HG03558 (cell line): ENCODE data around the gene SLCO4A1.

Experiments
- ATAC-seq: cut with Tn5 transposase; IDR thresholded peaks from one replicate; pipeline ENCODE4 v1.9.1; 2021; ENCODE audit warnings: moderate number of reproducible peaks; ENCODE audit not compliant: unreplicated experiment; ENCODE audit errors: extremely low read depth

SLCO4A1 gene

GRCh38 chr20:62606551-62607201 is 35.6 kb upstream of the SLCO4A1 start:
- no peak for ATAC-seq

GRCh38 chr20:62607366-62608217 is 34.7 kb upstream of the SLCO4A1 start:
- no peak for ATAC-seq

DNA sequence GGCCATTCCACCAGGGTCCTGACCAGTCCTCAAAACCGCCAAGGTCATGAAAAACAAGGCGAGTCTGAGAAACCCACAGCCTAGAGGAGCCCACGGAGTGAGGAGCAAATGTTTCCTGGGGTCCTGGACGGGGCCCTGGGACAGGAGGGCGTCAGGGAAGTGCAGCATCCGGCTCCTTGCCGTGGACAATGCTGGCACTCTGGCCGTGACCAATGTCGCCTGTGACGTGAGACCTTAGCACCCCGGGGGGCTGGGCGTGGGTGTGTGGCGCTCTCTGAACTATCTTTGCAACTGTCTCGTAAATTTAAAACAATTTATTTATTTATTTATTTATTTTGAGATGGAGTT is 34.1 kb upstream of the SLCO4A1 start:
- ATAC-seq: no peak

- no peak for ATAC-seq
Measured at GRCh38 chr20:62609279-62609720, 33.0 kb upstream of the SLCO4A1 start.

- no peak for ATAC-seq
Measured at GRCh38 chr20:62609811-62610757, 32.2 kb upstream of the SLCO4A1 start.

- ATAC-seq: no peak
Measured at GRCh38 chr20:62611012-62611411, 31.3 kb upstream of the SLCO4A1 start.

GRCh38 chr20:62611819-62612218 is 30.5 kb upstream of the SLCO4A1 start:
- ATAC-seq: no peak

- no peak for ATAC-seq
Measured at GRCh38 chr20:62614085-62614960, 28.0 kb upstream of the SLCO4A1 start.

DNA sequence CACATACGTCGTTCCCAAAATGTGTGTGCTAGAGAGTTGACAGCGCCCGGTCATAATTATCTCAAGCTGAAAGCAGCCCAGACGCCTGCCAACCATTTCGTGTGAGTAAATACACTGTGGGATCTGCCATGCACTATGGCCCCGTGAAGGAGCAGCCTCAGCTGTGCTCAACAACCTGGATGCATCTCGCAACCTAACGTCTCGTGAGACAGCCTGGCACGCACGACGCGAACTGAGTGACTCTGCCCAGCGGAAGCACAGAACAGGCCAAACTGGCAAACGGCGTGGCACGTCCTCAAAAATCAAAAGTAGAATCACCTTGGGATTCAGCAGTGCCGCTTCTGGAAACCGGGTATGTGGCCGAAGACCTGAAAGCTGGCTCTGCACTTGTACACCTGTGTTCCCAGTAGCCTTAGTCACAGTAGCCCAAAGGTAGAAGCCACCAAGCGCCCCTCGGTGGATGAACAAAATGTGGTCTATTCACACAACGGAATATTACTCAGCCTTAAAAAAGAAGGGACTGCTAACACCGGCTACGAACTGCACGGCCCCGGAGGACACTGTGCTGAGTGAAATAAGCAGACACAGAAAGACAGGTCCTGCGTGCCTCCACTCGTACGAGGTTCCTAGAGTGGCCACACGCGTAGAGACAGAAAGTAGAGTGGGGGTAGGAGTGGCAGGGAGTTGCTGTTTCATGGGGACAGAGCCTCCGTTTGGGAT is 27.2 kb upstream of the SLCO4A1 start:
- ATAC-seq: no peak

DNA sequence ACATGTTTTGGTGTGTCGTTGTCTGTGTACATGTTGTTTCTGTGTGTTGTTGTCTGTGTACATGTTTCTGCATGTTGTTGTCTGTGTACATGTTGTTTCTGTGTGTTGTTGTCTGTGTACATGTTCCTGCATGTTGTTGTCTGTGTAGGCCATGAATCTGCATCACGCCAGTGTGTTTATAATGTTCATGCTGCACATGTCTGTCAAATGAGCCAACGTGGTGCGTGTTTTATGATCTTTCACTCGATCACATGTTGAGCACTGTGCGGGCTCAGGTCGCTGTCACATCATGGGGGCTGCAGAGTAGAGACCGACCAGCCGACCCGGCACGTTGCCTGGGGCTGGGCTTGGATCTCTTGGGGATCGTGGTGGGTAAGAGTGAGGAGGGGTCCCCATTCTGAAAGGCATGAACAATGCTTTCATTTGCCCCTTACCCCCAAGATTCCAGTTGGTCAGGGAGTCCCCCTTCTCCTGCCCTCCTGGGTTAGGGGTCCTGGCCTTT is 26.5 kb upstream of the SLCO4A1 start:
- ATAC-seq: no peak

DNA sequence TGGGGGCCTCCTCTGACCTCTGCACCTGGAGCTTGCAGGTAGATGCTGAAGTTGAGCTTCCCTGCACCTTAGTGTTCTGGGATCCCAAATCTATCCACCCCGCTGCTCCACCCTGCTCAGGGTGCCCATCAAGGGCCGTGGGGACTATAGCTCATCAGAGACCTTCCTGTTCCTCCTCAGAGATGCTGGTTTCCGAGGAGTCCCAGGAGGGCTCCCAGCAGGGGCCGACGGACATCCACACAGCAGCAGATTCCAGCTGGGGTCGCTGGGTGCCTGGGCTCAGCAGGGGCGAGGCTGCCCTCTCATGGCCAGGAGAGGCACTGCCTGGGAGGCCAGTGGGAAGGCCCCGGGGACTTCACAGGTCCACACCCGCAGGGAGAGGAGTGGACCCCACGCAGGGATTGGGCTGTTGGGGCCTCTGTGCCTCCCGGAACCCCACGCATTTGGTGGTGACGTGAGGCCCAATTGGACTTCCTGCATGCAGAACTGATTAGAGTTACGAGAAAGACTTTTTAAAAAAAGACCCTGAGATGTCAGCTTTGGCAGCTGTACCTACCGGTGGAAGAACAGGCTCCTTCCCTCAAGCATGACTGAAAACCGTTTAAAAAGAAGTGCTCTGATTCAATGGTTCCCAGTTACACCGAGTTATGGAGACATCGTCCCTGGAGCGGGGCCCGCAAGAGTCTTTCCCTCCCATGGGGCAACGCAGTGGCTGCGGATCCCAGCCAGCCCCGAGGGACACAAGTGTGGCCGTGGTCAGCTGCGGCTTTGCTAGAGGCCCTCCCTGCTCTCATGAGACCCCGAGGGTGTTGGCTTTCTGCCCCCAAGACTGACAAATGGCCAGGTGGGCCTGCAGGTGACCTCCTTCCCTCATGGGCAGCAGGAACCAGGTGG is 25.3 kb upstream of the SLCO4A1 start:
- ATAC-seq: peak; percentile 32

DNA sequence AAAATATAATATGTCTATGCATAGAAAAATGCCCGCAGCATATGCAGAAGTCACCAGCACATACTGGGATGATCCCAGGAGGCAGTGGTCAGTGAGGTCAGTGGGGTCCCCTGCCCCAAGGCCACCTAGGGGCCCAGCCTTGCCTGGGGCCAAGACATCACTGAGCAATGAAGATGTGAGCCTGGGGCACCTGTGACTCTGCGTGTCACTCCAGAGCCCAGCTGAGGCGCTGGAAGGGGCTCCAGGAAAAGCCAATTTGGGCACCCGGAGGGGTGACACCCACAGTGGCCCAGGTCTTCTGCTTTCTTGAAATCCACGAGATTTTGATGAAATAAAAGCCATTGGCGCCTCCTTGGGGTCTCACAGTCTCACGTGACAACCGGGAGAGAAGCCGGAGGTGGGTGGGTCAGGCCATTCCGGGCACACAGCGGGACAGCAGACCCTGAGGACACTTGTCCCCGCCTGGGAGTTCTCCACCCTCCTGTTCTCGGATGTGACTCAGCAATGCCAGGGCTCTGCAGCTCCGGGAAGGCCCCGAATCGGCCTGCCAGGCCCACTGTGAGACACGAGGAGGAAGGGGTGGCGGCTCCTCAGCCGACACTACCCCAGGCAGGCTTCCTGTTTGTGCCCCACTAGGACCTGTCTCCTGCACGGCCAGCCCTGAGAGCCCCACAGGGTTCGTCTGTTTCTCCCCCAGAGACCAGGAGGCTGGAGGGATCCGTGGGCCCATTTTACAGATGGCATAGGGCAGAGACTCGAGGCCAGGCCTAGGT is 24.4 kb upstream of the SLCO4A1 start:
- no peak for ATAC-seq

DNA sequence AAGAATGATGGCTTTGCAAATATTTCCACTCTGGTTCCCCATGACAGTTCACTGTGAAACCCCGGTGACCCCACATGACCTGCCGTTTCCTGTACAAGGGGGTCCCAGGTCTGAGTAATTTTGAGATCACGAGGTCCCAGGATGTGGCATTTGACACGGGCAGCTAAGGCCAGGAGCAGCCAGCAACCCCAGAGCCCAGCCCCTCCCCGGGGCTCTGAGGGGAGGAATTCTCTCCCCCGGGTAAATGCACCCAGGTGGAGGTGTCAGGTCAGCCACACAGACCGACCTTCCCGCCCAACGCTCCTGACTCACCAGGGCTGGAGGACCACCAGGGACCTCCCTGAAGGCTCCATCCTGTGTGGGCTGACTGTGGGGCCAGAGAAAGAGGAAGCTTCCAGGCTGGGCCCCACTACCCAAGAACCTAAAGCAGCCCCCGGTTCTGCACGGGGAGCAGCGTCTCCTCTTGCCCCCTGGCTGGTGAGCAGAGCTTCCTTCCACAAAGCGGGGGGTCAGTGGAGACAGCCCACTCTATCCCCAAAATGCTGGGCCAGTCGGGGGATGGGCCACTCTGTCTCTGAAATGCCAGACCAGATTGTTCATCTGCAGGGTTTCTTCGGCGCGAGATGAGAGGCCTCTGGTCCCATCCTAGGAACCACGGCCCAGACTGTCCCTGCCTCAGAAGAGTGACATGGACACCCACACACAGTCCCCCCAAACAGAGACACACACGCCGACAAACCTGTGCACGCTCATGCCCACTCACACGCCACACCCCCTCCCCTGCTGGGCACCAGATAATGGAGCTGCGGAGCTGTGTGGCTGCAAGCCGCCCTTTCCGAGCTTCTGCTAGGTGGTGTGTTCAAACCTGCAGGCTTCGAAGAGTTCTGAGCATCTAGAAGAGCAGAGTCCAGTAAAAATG is 23.4 kb upstream of the SLCO4A1 start:
- ATAC-seq: no peak

DNA sequence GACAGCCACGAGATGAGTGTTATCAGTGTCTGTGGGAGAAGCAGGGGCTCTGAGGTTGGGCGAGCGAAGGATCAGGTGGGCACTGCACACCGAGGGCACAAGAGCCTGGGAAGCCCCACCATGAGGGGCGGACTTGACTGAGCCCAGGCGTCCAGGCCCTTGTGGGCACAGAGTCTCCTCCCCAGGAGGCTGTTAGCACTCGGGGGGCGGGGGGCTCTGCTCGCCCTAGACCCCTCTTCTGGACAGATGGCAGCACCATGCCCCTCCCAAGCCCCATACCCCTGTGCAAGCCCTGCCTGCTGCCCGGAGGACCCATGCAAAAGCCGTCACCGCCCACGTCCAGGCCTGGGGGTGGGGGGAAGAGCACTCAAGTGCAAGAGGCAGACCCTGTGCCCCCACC is 21.7 kb upstream of the SLCO4A1 start:
- no peak for ATAC-seq

GRCh38 chr20:62621251-62622110 is 20.8 kb upstream of the SLCO4A1 start:
- ATAC-seq: no peak
